VCaP (cell line): ENCODE measurements around the gene UNC80.

ENCODE experiments used
- H3K27ac ChIP-seq: fragments of 450-650 bp; 2 replicates; pipeline ENCODE4 v1.5.1; 2017
- TF ChIP-seq, protein P1 (sequence below): fragments of 450-650 bp; conservative IDR thresholded peaks from 2 replicates; pipeline ENCODE4 v1.5.1; 2017; ENCODE audit warnings: mild to moderate bottlenecking, moderate library complexity

Gene UNC80

DNA sequence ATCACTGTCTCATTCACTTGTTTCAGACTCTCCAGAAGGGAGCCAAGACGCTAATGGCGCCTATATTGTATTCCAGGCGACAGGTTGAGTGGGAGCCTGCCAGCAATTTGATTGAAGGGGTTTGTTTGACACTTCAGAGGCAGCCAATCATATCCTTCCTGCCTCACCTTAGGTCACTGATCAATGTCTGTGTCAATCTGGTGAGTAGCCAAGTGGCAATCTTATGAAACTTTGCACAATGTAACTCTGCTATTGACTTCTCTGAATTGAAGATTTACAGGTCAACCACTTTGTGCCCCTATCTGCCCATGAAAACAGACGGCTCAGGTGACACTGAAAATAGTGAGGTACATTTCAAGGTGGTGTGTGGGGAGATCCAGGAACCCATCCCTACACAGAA, 198.1 kb downstream of the UNC80 start:
- no peak overlapping the region for H3K27ac ChIP-seq
- TF ChIP-seq, protein P1, sequence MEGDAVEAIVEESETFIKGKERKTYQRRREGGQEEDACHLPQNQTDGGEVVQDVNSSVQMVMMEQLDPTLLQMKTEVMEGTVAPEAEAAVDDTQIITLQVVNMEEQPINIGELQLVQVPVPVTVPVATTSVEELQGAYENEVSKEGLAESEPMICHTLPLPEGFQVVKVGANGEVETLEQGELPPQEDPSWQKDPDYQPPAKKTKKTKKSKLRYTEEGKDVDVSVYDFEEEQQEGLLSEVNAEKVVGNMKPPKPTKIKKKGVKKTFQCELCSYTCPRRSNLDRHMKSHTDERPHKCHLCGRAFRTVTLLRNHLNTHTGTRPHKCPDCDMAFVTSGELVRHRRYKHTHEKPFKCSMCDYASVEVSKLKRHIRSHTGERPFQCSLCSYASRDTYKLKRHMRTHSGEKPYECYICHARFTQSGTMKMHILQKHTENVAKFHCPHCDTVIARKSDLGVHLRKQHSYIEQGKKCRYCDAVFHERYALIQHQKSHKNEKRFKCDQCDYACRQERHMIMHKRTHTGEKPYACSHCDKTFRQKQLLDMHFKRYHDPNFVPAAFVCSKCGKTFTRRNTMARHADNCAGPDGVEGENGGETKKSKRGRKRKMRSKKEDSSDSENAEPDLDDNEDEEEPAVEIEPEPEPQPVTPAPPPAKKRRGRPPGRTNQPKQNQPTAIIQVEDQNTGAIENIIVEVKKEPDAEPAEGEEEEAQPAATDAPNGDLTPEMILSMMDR, result no peak

DNA sequence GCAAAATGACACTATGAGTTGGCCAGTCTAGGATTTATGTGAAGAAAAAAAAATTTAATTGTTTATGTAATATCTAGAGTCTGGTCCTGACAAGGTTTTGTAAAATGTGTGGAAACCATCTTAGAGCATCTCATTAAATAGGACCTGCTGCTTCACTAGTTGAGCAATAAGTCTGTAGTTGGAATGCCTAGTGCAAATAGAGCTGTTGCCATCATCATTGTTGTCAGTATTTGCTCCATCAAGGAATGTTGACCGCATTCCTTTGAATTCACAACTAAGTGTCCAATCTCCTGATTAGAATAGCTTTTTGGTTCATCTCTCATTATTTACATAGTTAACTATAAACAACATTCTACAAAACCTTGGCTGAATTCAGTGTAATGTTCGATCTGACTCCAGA, 198.6 kb downstream of the UNC80 start:
- no peak overlapping the region for H3K27ac ChIP-seq
- TF ChIP-seq, protein P1, result no peak

GRCh38 chr2:209970711-209971110, 199.1 kb downstream of the UNC80 start:
- TF ChIP-seq, protein P1, result no peak
- H3K27ac ChIP-seq, result no peak overlapping the region

DNA sequence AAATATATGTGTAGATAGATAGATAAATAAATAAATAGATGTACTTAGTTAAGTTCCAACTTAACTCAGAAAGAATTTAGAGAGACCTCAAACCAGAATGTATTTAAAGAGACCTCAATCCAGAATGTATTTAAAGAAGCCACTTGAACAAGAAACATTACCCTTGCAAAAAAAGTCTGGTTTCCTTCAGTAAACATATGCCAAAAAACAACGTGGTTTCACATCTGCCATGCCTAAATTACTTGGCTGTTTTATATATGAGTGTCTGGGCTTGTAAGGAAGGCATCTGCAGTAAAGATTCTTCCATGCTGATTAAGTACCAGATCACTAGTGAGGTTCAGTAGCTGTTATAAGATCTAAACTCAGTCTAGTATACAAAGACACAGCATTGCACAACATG, 201.7 kb downstream of the UNC80 start:
- TF ChIP-seq, protein P1, result no peak
- no peak overlapping the region for H3K27ac ChIP-seq

DNA sequence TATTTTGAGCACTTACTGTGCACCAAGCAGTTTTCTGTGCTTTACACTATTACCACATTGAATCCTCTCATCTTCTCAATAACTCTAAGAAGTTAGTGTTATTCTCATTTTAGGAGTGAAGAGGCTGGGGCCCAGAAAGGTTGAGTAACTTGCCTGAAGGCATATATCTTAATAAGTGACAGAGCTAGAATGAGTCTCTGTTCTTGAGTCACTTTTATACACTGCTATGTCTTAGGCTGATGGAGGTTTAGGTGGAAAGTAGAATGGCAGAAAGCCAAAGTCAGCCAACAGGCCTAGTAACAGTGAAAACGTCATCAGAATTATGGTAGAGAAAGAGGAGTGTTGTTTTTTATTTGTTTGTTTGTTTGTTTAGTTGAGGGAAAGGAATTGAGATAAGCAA, 202.9 kb downstream of the UNC80 start:
- H3K27ac ChIP-seq, result no peak overlapping the region
- TF ChIP-seq, protein P1, result no peak

DNA sequence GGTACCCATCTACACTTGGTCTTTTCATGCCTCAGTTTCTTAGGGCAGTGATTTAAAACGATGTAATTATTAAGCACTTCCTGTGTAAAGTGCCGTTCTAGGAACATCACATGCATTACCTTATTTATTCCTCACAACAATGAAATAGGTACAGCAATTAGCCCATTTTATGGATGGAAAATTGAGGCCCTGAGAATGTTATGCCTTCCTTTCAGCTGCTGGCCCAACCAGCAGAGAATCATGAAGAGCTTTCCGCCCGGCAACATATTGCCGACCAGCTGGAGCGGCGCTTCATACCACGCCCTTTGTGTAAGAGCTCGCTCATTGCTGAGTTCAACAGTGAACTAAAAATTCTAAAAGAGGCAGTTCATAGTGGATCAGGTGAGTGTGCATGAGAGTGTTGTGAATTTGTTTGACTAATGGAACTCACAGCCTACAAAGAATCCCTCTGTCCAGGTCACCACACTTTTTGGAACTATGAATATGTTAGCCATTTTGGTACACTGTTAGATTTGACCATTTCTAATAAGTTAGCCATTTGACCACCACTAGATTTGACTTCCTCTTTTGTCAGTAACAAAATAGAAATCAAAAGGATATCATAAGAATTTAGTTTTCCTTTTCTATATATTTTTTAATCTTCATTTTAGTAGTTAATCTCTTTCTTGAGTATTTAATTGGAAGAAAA, 205.2 kb downstream of the UNC80 start:
- no peak overlapping the region for H3K27ac ChIP-seq
- TF ChIP-seq, protein P1, result no peak

- TF ChIP-seq, protein P1, result peak; percentile 77
- no peak overlapping the region for H3K27ac ChIP-seq
Observed at GRCh38 chr2:209977386-209978239, 206.0 kb downstream of the UNC80 start.
